ENCODE results near the gene RGS14.

The RGS14 gene

GRCh38 chr5:177421062-177421798 is 63.5 kb downstream of the RGS14 start:
- no peak for TF ChIP-seq CTCF (IDR thresholded peaks at IDR 0.05; ENCODE audit: low read depth, low read length, missing control alignments)
- in situ Hi-C loops (cut with HindIII; ENCODE audit: low pct_ligation_motif_present, low sequenced_read_pairs) = no loop called here
- DNase-seq = no peak
- Histone ChIP-seq H3K4me3 (ENCODE audit: low read depth, low read length) (no peak overlapping the region), H3K36me3 (replicated peaks) (no peaks in the 10 kb centered on the region), H3K27me3 (replicated peaks) (no peaks in the 10 kb centered on the region), H3K27ac (no peak overlapping the region)

Data from brain microvascular endothelial cell (primary cell).